A549 (cell line): ENCODE measurements around the gene RPA3. TPM values are rescaled to one million over a fixed set of nuclear protein-coding genes. Genes with fewer than 3 reads are reported as not detected.

ENCODE experiments used
- ATAC-seq, 2 experiments: fragments of 200-7000 bp in 1 of 2; fragments of >200 bp in 1 of 2; cut with Nextera tagmentation in 1 of 2; cut with Tn5 transposase in 1 of 2; 3 replicates each; pipeline versions ENCODE4 v1.8.0 to v1.9.1; 2018 to 2020; ENCODE audit warnings: mild to moderate bottlenecking in 1 of 2, moderate library complexity in 1 of 2
- CTCF ChIA-PET: fragments of 300-600 bp; sonication (Branson Sonifier 250); formaldehyde crosslinking; extraction: SDS; loops from one replicate; lab custom pipeline; 2021; ENCODE audit warnings: antibody characterized with exemption, inconsistent platforms; lab: Yijun Ruan, JAX
- POLR2A ChIA-PET: fragments of 350-600 bp; formaldehyde crosslinking; extraction: SDS; loops from one replicate; lab custom pipeline; 2021; ENCODE audit warnings: antibody characterized with exemption, inconsistent platforms; lab: Yijun Ruan, JAX
- DNase-seq, 2 experiments: peaks; one replicate each; pipeline versions ENCODE4 v3.0.0 to v3.0.0-alpha.2; 2011 to 2016; ENCODE audit warnings: low read depth in 1 of 2, low spot score in 1 of 2
- FAIRE-seq: peaks from 2 replicates; lab custom pipeline; 2011; peaks lifted over from hg19 to GRCh38; lab: Jason Lieb, UNC
- H3K27ac ChIP-seq, 2 experiments: fragments of >200 bp; sonication (Bioruptor Twin); formaldehyde crosslinking; 3 replicates each; pipeline ENCODE4 v1.5.1; 2016 to 2017
- H3K4me1 ChIP-seq: fragments of >200 bp; sonication (Bioruptor Twin); formaldehyde crosslinking; 3 replicates; pipeline ENCODE4 v1.6.1; 2016
- H3K4me2 ChIP-seq: fragments of >200 bp; sonication (Bioruptor Twin); formaldehyde crosslinking; 3 replicates; pipeline ENCODE4 v1.6.1; 2016
- H3K4me3 ChIP-seq: fragments of >200 bp; sonication (Bioruptor Twin); formaldehyde crosslinking; 3 replicates; pipeline ENCODE4 v1.5.1; 2016
- H3K9me3 ChIP-seq: fragments of >200 bp; sonication (Bioruptor Twin); formaldehyde crosslinking; 3 replicates; pipeline ENCODE4 v1.6.1; 2016
- BHLHE40 ChIP-seq: IDR thresholded peaks from 2 replicates; pipeline ENCODE4 v1.6.1; 2012; ENCODE audit warnings: low read depth, low read length, inconsistent platforms
- CBX8 ChIP-seq: fragments of 200-600 bp; sonication (generic); IDR thresholded peaks from 2 replicates; pipeline ENCODE4 v1.6.1; 2016
- ESRRA ChIP-seq: fragments of 150-350 bp; IDR thresholded peaks from 2 replicates; pipeline ENCODE4 v1.6.1; 2014; ENCODE audit warnings: mild to moderate bottlenecking, low read length, borderline replicate concordance
- FOSL2 ChIP-seq, 2 experiments: fragments of 450-650 bp in 1 of 2; fragments of >200 bp in 1 of 2; sonication (Bioruptor Twin) in 1 of 2; formaldehyde crosslinking; IDR thresholded peaks; 2 replicates each; pipeline versions ENCODE4 v1.5.0 to v1.6.1; 2016 to 2020; ENCODE audit warnings: mild to moderate bottlenecking in 1 of 2, moderate library complexity in 1 of 2
- FOXS1 ChIP-seq: fragments of 250-450 bp; sonication (Bioruptor Pico); IDR thresholded peaks from 2 replicates; pipeline ENCODE4 v1.5.0; 2020; ENCODE audit warnings: mild to moderate bottlenecking, moderate library complexity
- GATA3 ChIP-seq: IDR thresholded peaks from 2 replicates; pipeline ENCODE4 v1.6.1; 2012; ENCODE audit warnings: borderline replicate concordance
- HDAC2 ChIP-seq: fragments of 200-600 bp; sonication (generic); IDR thresholded peaks from 2 replicates; pipeline ENCODE4 v1.6.1; 2016
- HES2 ChIP-seq: fragments of >200 bp; sonication (Bioruptor Twin); formaldehyde crosslinking; IDR thresholded peaks from 2 replicates; pipeline ENCODE4 v1.6.1; 2016
- HOXA7 ChIP-seq: fragments of 250-450 bp; sonication (Bioruptor Pico); IDR thresholded peaks from 2 replicates; pipeline ENCODE4 v1.5.0; 2020; ENCODE audit warnings: mild to moderate bottlenecking, moderate library complexity
- HOXB13 ChIP-seq: fragments of 250-450 bp; sonication (Bioruptor Pico); IDR thresholded peaks from 2 replicates; pipeline ENCODE4 v1.5.0; 2020; ENCODE audit warnings: low read depth, mild to moderate bottlenecking, moderate library complexity
- HOXB5 ChIP-seq: fragments of 250-450 bp; sonication (Bioruptor Pico); IDR thresholded peaks from 2 replicates; pipeline ENCODE4 v1.5.0; 2020; ENCODE audit warnings: mild to moderate bottlenecking, moderate library complexity
- JUN ChIP-seq, 2 experiments: fragments of >200 bp; sonication (Bioruptor Twin); formaldehyde crosslinking; IDR thresholded peaks; 2 replicates in 1 of 2; 3 replicates in 1 of 2; pipeline ENCODE4 v1.6.1; 2016 to 2017
- KDM1A ChIP-seq: fragments of 200-600 bp; sonication (generic); IDR thresholded peaks from 2 replicates; pipeline ENCODE4 v1.6.1; 2016; ENCODE audit warnings: low read depth, mild to moderate bottlenecking
- KDM5A ChIP-seq: fragments of 200-600 bp; sonication (generic); IDR thresholded peaks from 2 replicates; pipeline ENCODE4 v1.6.1; 2016; ENCODE audit warnings: antibody characterized with exemption, mild to moderate bottlenecking
- MAZ ChIP-seq: fragments of 150-350 bp; IDR thresholded peaks from 2 replicates; pipeline ENCODE4 v1.6.1; 2014; ENCODE audit warnings: antibody characterized with exemption, low read depth, low read length, borderline replicate concordance
- PHF8 ChIP-seq: fragments of 200-600 bp; sonication (generic); IDR thresholded peaks from 2 replicates; pipeline ENCODE4 v1.6.1; 2016; ENCODE audit warnings: low read depth, mild to moderate bottlenecking, antibody characterized with exemption, moderate library complexity, borderline replicate concordance
- POLR2AphosphoS2 ChIP-seq: conservative IDR thresholded peaks from 2 replicates; pipeline ENCODE4 v1.6.1; 2012; ENCODE audit warnings: low read length, improper control_type of control experiment, inconsistent platforms
- RARB ChIP-seq: fragments of 250-450 bp; sonication (Bioruptor Pico); IDR thresholded peaks from 2 replicates; pipeline ENCODE4 v1.8.0; 2021; ENCODE audit warnings: mild to moderate bottlenecking, moderate library complexity
- RCOR1 ChIP-seq: fragments of 150-350 bp; IDR thresholded peaks from 2 replicates; pipeline ENCODE4 v1.6.1; 2014; ENCODE audit warnings: antibody characterized with exemption, low read length, low read depth
- REST ChIP-seq: fragments of 200-600 bp; sonication (generic); IDR thresholded peaks from 2 replicates; pipeline ENCODE4 v1.6.1; 2016; ENCODE audit warnings: antibody characterized with exemption, mild to moderate bottlenecking, moderate library complexity
- RNF2 ChIP-seq: fragments of 200-600 bp; sonication (generic); IDR thresholded peaks from 2 replicates; pipeline ENCODE4 v1.6.1; 2016; ENCODE audit warnings: low read depth, mild to moderate bottlenecking, antibody characterized with exemption, moderate library complexity, borderline replicate concordance
- TFCP2L1 ChIP-seq: fragments of 250-450 bp; sonication (Bioruptor Pico); IDR thresholded peaks from 2 replicates; pipeline ENCODE4 v1.5.0; 2021; ENCODE audit warnings: mild to moderate bottlenecking
- TP53 ChIP-seq: fragments of 250-450 bp; sonication (Bioruptor Pico); IDR thresholded peaks from 2 replicates; pipeline ENCODE4 v1.5.0; 2021; ENCODE audit warnings: mild to moderate bottlenecking, moderate library complexity
- ZFP36 ChIP-seq: fragments of 450-650 bp; IDR thresholded peaks from 2 replicates; pipeline ENCODE4 v1.6.1; 2014; ENCODE audit warnings: borderline replicate concordance; ENCODE audit not compliant: partially characterized antibody
- ZNF302 ChIP-seq: fragments of 250-450 bp; sonication (Bioruptor Pico); IDR thresholded peaks from 2 replicates; pipeline ENCODE4 v1.9.0; 2021; ENCODE audit warnings: inconsistent platforms, mild to moderate bottlenecking, moderate library complexity
- WGBS: methylation state at CpG from one replicate; pipeline ENCODE4 v1.1.6; 2017; ENCODE audit errors: missing lambda C conversion rate; 5-methylcytosine and 5-hydroxymethylcytosine counted together
- polyA plus RNA-seq, 4 experiments: library from polyadenylated mRNA; depleted of rRNA in 3 of 4; stranded (reverse); fragments of >200 nt; fragmentation: RNase III in 1 of 4; extraction: RNeasy Plus Mini Kit Qiagen cat#74134 plus additional on column Dnase treatment in 1 of 4; gene quantifications; 2 replicates in 3 of 4; 3 replicates in 1 of 4; pipeline ENCODE4 v1.2.3, GENCODE V29; 2011 to 2017
- TF ChIP-seq, protein P1 (sequence below): fragments of 250-450 bp; sonication (Bioruptor Pico); IDR thresholded peaks from 2 replicates; pipeline ENCODE4 v1.5.0; 2020; ENCODE audit warnings: low read depth, mild to moderate bottlenecking, moderate library complexity
- TF ChIP-seq, protein P2 (sequence below): fragments of 450-650 bp; IDR thresholded peaks from 2 replicates; pipeline ENCODE4 v1.6.1; 2014; ENCODE audit warnings: antibody characterized with exemption

RPA3 gene
- polyA plus RNA-seq, 2 of the 4 experiments (the other 2 are of a cell fraction): 95.1 to 129 TPM

DNA sequence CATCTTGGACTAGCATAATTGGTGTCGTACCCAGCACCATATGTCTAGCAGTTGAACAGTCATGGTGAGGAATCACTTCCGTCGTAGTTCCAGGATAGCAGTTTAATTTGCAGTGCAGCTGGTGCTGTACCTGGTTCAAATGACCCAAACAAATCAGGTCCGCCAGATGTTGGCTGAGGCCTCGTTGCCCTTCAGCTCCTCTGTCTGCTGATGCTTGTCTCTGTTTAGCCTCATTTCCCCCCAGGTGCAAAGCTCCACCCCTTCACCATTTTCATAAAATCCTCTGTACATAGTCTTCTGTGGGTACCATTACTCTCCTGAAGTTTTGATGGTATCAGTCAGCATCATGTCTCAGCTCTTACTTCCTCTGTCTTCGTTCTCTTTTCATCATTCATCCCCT, 42.7 kb downstream of the RPA3 start:
- Histone ChIP-seq H3K4me3 (no peak overlapping the region), H3K4me1 (no peaks in the 10 kb centered on the region), H3K9me3 (no peaks in the 10 kb centered on the region), H3K4me2 (no peak overlapping the region), H3K27ac (no peak overlapping the region)
- DNase-seq: no peak
- ATAC-seq: no peak
- no peak for FAIRE-seq
- ChIA-PET CTCF (no interaction called here), POLR2A (interaction anchor here (0.6 kb wide), 1 partner anchor 60 kb away, joined by 3 read pairs; no protein-coding TSS in a partner anchor)
- no peak for TF ChIP-seq RARB (CRISPR knock-in tag)
- TF ChIP-seq TP53 (CRISPR knock-in tag): no peak
- TF ChIP-seq HDAC2: no peak
- TF ChIP-seq REST: no peak
- no peak for TF ChIP-seq POLR2AphosphoS2
- no peak for TF ChIP-seq HOXB13 (CRISPR knock-in tag)
- no peak for TF ChIP-seq ZFP36
- no peak for TF ChIP-seq RNF2
- TF ChIP-seq, protein P1, sequence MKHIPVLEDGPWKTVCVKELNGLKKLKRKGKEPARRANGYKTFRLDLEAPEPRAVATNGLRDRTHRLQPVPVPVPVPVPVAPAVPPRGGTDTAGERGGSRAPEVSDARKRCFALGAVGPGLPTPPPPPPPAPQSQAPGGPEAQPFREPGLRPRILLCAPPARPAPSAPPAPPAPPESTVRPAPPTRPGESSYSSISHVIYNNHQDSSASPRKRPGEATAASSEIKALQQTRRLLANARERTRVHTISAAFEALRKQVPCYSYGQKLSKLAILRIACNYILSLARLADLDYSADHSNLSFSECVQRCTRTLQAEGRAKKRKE (CRISPR knock-in tag): no peak
- TF ChIP-seq KDM5A: no peak
- no peak for TF ChIP-seq ESRRA
- TF ChIP-seq, protein P2, sequence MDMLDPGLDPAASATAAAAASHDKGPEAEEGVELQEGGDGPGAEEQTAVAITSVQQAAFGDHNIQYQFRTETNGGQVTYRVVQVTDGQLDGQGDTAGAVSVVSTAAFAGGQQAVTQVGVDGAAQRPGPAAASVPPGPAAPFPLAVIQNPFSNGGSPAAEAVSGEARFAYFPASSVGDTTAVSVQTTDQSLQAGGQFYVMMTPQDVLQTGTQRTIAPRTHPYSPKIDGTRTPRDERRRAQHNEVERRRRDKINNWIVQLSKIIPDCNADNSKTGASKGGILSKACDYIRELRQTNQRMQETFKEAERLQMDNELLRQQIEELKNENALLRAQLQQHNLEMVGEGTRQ: no peak
- TF ChIP-seq FOXS1 (CRISPR knock-in tag): no peak
- WGBS: 82% methylated on average over 6 of the region's 6 CpGs

DNA sequence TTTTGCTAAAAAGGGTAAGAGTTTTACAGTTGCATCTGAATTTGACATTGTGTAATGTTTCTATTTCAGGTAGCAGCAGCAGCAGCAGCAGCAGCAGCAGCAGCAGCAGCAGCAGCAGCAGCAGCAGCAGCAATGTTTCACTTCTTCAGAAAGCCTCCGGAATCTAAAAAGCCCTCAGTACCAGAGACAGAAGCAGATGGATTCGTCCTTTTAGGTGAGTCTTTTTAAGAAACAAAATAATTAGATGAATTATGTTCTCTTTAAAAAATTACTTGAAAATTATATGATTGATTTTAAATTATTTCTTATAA, 45.2 kb downstream of the RPA3 start:
- TF ChIP-seq FOSL2 (IDR thresholded peaks at IDR 0.05) (no peak), FOSL2 (CRISPR knock-in tag; IDR thresholded peaks at IDR 0.05) (no peak), KDM1A (no peak), GATA3 (no peak)
- ChIA-PET CTCF (no interaction called here), POLR2A (no interaction called here)
- Histone ChIP-seq H3K4me3 (no peak overlapping the region), H3K4me2 (no peak overlapping the region), H3K4me1 (no peaks in the 10 kb centered on the region), H3K9me3 (no peaks in the 10 kb centered on the region), H3K27ac (no peak overlapping the region)
- DNase-seq (no peak), ATAC-seq (no peak), FAIRE-seq (no peak)
- 88% methylated on average over 2 of the region's 2 CpGs for WGBS

DNA sequence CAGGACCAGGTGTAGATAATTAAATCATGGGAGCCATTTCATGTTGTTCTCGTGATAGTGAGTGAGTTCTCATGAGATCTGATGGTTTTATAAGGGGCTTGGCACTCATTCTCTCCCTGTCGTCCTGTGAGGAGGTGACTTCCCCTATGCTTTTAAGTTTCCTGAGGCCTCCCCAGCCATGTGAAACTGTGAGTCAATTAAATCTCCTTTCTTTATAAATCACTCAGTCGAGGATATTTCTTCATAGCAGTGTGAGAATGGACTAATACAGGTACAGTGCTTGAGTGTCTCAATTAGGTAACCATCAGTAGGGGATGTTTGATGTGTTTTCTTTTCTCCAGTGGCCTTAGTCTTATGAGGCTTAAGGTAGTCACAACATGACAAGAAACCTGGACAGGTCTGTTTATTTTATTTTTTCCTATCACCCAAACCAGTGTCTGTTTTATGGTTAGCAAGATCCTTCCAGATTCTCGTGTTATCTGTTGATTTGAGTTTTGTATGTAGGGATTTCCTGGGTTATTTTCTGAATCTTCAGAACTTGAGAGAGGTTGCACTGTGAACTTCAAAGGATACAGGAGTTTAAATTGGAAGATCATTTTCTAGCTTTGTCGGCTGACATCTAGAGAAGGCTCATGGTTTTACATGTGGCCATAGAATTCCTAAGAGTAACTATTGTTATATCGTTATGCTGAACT, 45.7 kb downstream of the RPA3 start:
- ChIA-PET CTCF (no interaction called here), POLR2A (no interaction called here)
- DNase-seq (no peak), ATAC-seq (no peak), FAIRE-seq (no peak)
- Histone ChIP-seq H3K27ac (no peak overlapping the region), H3K4me2 (no peak overlapping the region), H3K4me1 (no peaks in the 10 kb centered on the region), H3K9me3 (no peaks in the 10 kb centered on the region), H3K4me3 (no peak overlapping the region)
- 74% methylated on average over 6 of the region's 6 CpGs for WGBS
- TF ChIP-seq HOXA7 (no peak), JUN (IDR thresholded peaks at IDR 0.05) (no peak), ZNF302 (CRISPR knock-in tag) (no peak), MAZ (no peak), TFCP2L1 (CRISPR knock-in tag) (no peak), RCOR1 (no peak), CBX8 (no peak), PHF8 (no peak), BHLHE40 (no peak), HES2 (no peak), RARB (CRISPR knock-in tag) (no peak), HOXB5 (CRISPR knock-in tag) (no peak)
- TF ChIP-seq, protein P1 (CRISPR knock-in tag): no peak
